AG09319 (cell line): ENCODE measurements around the gene KRT82.

Experiments
- DNase-seq: peaks from one replicate; pipeline ENCODE4 v3.0.0-alpha.2; 2010; ENCODE audit warnings: low read depth; ENCODE audit errors: extremely low read depth
- TF ChIP-seq, protein P1 (sequence below): IDR thresholded peaks from 2 replicates; pipeline ENCODE4 v1.5.1; 2011; ENCODE audit warnings: low read depth, mild to moderate bottlenecking, inconsistent platforms, low read length, moderate library complexity

KRT82 gene

DNA sequence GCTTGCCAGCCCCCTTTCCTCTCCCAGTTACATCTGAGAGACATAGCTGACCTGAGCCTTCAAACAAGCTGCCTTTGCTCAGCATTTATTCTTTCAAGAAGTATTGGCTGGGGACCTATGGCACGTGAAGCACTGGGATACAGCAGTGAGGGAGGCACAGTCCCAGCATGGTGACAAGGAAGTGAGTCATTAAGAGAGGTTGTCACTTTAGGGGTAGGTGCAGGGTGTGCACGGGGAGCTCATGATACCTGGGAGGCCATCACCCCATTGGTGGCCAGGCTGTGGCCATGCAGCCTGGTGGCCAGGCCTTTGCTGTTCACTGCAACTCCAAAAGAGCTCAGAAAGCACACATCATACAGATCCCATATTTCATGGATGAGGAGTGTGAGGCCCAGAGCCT is 33.7 kb upstream of the KRT82 start:
- TF ChIP-seq, protein P1, sequence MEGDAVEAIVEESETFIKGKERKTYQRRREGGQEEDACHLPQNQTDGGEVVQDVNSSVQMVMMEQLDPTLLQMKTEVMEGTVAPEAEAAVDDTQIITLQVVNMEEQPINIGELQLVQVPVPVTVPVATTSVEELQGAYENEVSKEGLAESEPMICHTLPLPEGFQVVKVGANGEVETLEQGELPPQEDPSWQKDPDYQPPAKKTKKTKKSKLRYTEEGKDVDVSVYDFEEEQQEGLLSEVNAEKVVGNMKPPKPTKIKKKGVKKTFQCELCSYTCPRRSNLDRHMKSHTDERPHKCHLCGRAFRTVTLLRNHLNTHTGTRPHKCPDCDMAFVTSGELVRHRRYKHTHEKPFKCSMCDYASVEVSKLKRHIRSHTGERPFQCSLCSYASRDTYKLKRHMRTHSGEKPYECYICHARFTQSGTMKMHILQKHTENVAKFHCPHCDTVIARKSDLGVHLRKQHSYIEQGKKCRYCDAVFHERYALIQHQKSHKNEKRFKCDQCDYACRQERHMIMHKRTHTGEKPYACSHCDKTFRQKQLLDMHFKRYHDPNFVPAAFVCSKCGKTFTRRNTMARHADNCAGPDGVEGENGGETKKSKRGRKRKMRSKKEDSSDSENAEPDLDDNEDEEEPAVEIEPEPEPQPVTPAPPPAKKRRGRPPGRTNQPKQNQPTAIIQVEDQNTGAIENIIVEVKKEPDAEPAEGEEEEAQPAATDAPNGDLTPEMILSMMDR = no peak
- DNase-seq = no peak

DNA sequence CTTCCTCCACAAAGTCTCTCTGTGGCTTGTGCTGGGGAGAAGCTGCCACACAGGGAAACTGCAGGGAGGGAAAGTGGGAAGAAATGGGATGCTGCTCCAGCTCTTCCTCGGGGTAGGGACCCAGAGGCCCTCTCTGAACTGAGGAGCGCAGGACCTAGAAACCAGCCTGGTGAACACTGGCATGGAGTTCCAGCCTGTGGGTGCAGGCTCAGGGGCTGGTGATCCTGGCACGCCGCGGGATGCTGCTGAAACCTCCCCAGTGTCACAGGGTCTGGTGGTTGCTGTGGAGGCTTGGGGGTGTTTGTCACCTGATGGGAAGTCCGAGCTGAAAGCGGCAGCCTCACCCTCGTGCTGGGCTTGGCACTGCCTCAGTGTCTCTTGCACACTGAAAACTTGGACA is 33.3 kb upstream of the KRT82 start:
- TF ChIP-seq, protein P1 = no peak
- no peak for DNase-seq

DNA sequence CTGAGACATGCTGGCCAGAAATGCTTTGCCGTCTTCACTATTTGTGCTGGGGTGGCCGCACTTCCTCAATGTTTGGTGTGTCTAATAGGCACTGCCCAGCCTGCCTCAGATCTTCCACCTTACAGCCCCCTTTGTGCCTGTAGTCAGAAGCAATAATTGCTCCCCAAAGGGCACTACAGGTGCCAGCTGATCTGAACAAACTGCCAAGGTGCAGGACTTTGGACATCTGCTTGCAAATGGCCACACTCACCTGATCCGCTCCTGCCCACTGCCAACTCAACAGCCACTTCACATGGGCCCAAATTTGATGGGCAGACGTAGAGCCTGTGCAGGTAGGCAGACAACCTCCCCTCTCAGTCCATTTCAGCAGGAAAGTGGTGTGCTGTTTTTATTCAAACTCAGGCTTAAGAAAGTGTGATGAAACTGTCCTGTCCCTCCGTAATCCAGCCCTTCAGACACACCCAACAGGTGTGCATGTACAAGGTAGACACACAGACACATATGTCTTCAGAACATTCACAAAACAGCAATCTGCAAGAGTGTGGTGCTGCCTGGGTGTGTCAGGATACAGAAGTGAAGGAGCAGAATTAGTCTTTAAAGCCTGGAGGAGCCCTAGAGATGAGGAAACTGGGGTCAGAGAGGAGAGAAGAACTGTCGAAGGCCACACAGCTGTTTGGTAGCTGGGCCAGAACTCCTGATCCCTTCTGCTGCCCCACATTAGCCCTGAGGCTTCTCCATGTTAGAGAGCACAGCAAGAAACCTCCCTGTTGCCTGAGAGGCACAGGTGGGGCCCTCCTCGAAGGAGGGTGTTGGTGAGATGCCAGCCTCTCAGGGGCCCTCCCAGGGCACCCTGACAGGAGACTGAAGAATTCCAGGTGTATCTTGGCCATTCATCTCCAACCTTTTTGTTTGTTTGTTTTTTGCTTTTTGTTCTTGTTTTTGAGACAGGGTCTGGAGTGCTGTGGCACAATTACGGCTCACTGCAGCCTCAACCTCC is 32.5 kb upstream of the KRT82 start:
- TF ChIP-seq, protein P1 = no peak
- no peak for DNase-seq

DNA sequence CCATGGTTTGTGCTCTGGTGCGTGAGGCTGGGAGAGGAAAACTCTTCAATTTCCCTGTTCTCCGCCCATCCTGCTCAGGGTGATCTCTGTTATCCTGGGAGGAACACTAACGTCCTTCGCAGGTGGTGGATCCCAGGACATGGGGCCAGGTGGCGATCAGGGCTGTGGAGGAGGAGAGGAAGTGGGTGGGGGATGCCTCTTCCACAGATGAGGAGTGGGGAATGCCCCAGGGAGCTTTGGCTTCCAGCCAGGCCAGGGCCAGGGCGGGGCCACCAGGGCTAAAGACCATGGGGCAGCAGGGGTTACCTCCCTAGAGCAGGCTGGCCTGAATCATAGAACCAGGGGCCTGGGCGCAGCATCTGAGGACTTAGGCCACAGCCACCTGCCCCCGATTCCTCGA is 31.4 kb upstream of the KRT82 start:
- TF ChIP-seq, protein P1 = no peak
- no peak for DNase-seq

DNA sequence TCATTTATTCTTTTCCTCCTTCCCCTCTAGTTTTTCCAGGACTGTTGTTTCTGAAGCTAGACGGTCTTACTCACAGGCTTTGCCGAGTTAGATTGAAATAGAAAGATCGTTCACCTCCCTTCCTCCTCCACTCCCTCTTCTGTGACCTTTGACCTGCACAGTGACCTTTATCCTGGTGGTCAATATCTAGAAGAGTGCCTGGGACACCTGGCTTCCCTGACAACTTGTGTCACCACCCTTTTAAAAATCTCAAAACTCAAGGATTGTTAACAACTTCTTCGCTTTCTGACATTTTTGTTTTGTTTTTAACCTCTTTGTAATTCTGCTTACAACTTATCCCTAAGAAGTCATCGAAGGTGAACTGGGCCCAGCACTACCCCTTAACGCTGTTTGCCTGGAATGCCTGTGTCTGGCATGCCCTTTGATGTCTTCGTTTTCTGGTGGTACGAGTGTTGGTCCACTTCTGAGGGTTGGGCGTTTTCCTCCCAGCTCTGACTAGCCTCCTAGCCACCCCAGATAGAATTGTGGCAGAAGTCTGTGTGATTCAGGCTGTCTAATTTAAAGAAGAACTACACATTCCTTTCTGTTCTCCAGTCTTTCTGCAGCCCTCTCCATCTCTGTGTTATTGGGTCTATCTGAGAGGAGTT is 30.8 kb upstream of the KRT82 start:
- DNase-seq = no peak
- TF ChIP-seq, protein P1 = no peak

DNA sequence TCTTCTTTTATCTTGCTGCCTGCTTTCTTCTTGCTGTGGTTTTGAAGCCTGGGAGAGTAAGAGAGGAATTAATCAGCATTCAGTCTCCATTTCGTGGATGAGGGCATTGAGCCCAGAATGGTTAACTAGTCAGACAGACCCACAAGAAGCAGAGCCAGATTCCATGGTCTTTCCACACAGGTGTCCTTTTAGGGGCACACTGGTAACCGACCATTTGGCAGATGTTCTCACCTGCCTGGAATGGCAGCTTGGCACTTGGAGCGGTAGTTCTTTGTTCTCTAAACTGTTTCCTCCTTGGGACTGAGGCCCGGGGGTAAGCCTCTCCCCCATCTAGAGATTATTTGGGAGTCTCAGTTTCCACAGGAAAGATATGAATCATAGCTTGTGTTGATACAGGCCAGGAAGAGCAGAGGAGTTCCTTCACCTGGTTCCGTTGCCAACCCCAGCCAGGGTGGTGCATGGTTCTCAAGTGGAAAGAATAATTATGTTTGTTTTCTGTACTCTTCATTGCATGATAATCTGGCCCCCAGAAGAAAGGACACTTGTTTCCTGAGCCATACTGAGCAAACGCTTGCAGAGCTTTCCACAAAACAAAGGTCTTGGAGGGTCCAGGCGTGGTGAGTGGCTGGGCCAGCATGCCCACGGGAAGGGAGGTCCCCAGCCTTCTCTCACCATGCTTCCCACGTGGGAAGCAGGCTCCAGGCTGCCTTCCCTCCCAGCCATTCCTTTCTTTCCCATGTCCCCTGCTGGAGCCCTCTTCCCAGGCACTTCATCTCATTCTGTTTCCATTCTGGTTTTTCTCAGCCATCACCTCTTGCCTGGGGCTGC is 30.1 kb upstream of the KRT82 start:
- DNase-seq = no peak
- TF ChIP-seq, protein P1 = no peak
